A673 (cell line): Measurements from ENCODE around the gene ROR1.

Experiments used
- CTCF ChIP-seq: fragments of 300-800, 200-600 bp; sonication (generic); conservative IDR thresholded peaks from 2 replicates; pipeline ENCODE4 v1.5.1; 2017; ENCODE audit warnings: low read depth, mild to moderate bottlenecking, antibody characterized with exemption, low read length, moderate library complexity, mixed read lengths
- EZH2 ChIP-seq: fragments of 200-600 bp; sonication (generic); IDR thresholded peaks from 2 replicates; pipeline ENCODE4 v1.6.1; 2017; ENCODE audit warnings: borderline replicate concordance, low read depth, mild to moderate bottlenecking, mixed read lengths, antibody characterized with exemption, low read length; ENCODE audit not compliant: poor library complexity, severe bottlenecking

- no peak for TF ChIP-seq CTCF
- no peak for TF ChIP-seq EZH2
Observed at GRCh38 chr1:64001038-64001437, 227.2 kb downstream of the ROR1 start.
